A549 (cell line): ENCODE results near the gene CD8A.

Source experiments
- ELK1 ChIP-seq: fragments of 150-350 bp; IDR thresholded peaks from 2 replicates; pipeline ENCODE4 v1.6.1; 2014; ENCODE audit warnings: low read depth, mild to moderate bottlenecking, low read length
- EP300 ChIP-seq, 2 experiments: fragments of >200 bp; sonication (Bioruptor Twin); formaldehyde crosslinking; IDR thresholded peaks; 2 replicates in 1 of 2; 3 replicates in 1 of 2; pipeline ENCODE4 v1.6.1; 2016 to 2017
- FOXS1 ChIP-seq: fragments of 250-450 bp; sonication (Bioruptor Pico); IDR thresholded peaks from 2 replicates; pipeline ENCODE4 v1.5.0; 2020; ENCODE audit warnings: mild to moderate bottlenecking, moderate library complexity
- HDAC2 ChIP-seq: fragments of 200-600 bp; sonication (generic); IDR thresholded peaks from 2 replicates; pipeline ENCODE4 v1.6.1; 2016
- HOXA7 ChIP-seq: fragments of 250-450 bp; sonication (Bioruptor Pico); IDR thresholded peaks from 2 replicates; pipeline ENCODE4 v1.5.0; 2020; ENCODE audit warnings: mild to moderate bottlenecking, moderate library complexity
- PHF8 ChIP-seq: fragments of 200-600 bp; sonication (generic); IDR thresholded peaks from 2 replicates; pipeline ENCODE4 v1.6.1; 2016; ENCODE audit warnings: low read depth, mild to moderate bottlenecking, antibody characterized with exemption, moderate library complexity, borderline replicate concordance
- POLR2A ChIP-seq: IDR thresholded peaks from 2 replicates; pipeline ENCODE4 v1.6.1; 2012; ENCODE audit warnings: mild to moderate bottlenecking, low read length
- ZNF302 ChIP-seq: fragments of 250-450 bp; sonication (Bioruptor Pico); IDR thresholded peaks from 2 replicates; pipeline ENCODE4 v1.9.0; 2021; ENCODE audit warnings: inconsistent platforms, mild to moderate bottlenecking, moderate library complexity
- TF ChIP-seq, protein P1 (sequence below): fragments of >200 bp; sonication (Bioruptor Twin); formaldehyde crosslinking; IDR thresholded peaks from 3 replicates; pipeline ENCODE4 v1.5.1; 2016
- TF ChIP-seq, protein P2 (sequence below): fragments of >200 bp; sonication (Bioruptor Twin); formaldehyde crosslinking; IDR thresholded peaks from 3 replicates; pipeline ENCODE4 v1.6.1; 2016
- TF ChIP-seq, protein P3 (sequence below): fragments of 200-600 bp; sonication (generic); IDR thresholded peaks from 2 replicates; pipeline ENCODE4 v1.6.1; 2016; ENCODE audit warnings: antibody characterized with exemption, mild to moderate bottlenecking, moderate library complexity

DNA sequence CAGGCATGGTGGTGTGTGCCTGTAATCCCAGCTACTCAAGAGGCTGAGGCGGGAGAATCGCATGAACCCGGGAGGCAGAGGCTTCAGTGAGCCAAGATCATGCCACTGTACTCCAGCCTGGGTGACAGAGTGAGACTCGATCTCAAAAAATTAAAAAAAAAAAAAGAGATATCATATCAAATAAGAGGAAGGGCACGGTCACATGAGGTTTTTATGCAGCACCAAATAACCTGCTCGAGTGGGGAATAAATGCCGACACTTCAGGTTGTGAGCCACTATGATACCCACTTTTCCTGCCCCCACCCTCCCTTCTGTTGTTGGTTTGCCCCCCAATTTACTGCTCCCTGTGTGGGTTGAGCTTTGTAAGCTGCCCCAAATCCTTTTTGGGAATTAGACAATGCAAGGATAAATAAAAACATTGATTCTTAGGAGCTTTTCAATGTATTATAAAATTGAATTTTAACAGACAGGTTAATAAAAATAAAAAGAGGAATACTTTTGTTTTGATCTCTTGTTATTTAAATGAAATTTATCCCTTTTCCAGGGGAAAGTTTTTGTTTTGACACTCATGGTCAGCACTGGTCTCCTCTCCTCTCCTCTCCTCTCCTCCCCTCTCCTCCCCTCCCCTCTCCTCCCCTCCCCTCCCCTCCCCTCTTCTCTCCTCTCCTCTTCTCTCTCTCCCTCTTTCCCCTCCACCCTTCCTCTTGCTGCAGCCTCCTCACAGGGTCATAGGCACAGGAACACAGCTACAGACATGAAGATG lies 41.8 kb upstream of the CD8A start:
- TF ChIP-seq, protein P1, sequence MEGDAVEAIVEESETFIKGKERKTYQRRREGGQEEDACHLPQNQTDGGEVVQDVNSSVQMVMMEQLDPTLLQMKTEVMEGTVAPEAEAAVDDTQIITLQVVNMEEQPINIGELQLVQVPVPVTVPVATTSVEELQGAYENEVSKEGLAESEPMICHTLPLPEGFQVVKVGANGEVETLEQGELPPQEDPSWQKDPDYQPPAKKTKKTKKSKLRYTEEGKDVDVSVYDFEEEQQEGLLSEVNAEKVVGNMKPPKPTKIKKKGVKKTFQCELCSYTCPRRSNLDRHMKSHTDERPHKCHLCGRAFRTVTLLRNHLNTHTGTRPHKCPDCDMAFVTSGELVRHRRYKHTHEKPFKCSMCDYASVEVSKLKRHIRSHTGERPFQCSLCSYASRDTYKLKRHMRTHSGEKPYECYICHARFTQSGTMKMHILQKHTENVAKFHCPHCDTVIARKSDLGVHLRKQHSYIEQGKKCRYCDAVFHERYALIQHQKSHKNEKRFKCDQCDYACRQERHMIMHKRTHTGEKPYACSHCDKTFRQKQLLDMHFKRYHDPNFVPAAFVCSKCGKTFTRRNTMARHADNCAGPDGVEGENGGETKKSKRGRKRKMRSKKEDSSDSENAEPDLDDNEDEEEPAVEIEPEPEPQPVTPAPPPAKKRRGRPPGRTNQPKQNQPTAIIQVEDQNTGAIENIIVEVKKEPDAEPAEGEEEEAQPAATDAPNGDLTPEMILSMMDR = no peak
- TF ChIP-seq HOXA7 (no peak), ELK1 (no peak), ZNF302 (CRISPR knock-in tag) (no peak), EP300 (IDR thresholded peaks at IDR 0.05) (no peak), POLR2A (no peak), HDAC2 (no peak), PHF8 (no peak), FOXS1 (no peak)
- TF ChIP-seq, protein P2, sequence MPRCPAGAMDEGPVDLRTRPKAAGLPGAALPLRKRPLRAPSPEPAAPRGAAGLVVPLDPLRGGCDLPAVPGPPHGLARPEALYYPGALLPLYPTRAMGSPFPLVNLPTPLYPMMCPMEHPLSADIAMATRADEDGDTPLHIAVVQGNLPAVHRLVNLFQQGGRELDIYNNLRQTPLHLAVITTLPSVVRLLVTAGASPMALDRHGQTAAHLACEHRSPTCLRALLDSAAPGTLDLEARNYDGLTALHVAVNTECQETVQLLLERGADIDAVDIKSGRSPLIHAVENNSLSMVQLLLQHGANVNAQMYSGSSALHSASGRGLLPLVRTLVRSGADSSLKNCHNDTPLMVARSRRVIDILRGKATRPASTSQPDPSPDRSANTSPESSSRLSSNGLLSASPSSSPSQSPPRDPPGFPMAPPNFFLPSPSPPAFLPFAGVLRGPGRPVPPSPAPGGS = no peak
- TF ChIP-seq, protein P3, sequence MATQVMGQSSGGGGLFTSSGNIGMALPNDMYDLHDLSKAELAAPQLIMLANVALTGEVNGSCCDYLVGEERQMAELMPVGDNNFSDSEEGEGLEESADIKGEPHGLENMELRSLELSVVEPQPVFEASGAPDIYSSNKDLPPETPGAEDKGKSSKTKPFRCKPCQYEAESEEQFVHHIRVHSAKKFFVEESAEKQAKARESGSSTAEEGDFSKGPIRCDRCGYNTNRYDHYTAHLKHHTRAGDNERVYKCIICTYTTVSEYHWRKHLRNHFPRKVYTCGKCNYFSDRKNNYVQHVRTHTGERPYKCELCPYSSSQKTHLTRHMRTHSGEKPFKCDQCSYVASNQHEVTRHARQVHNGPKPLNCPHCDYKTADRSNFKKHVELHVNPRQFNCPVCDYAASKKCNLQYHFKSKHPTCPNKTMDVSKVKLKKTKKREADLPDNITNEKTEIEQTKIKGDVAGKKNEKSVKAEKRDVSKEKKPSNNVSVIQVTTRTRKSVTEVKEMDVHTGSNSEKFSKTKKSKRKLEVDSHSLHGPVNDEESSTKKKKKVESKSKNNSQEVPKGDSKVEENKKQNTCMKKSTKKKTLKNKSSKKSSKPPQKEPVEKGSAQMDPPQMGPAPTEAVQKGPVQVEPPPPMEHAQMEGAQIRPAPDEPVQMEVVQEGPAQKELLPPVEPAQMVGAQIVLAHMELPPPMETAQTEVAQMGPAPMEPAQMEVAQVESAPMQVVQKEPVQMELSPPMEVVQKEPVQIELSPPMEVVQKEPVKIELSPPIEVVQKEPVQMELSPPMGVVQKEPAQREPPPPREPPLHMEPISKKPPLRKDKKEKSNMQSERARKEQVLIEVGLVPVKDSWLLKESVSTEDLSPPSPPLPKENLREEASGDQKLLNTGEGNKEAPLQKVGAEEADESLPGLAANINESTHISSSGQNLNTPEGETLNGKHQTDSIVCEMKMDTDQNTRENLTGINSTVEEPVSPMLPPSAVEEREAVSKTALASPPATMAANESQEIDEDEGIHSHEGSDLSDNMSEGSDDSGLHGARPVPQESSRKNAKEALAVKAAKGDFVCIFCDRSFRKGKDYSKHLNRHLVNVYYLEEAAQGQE = no peak
